LNCAP (cell line): ENCODE measurements around the gene LRRN4CL.

Experiments used
- CTCF ChIP-seq: fragments of 450-650 bp; IDR thresholded peaks from 2 replicates; pipeline ENCODE4 v1.5.1; 2017; ENCODE audit warnings: mild to moderate bottlenecking

Gene LRRN4CL

GRCh38 chr11:62645946-62646824 is 43.1 kb downstream of the LRRN4CL start, which contains the start of gene GANAB:
GANAB (minus strand) TSS chr11:62646613; CDS start chr11:62646599, 14 bp downstream.
- TF ChIP-seq CTCF = no peak

- no peak for TF ChIP-seq CTCF
Measured at GRCh38 chr11:62645671-62645945, 43.7 kb downstream of the LRRN4CL start.

GRCh38 chr11:62644220-62644619 is 45.1 kb downstream of the LRRN4CL start:
- TF ChIP-seq CTCF = no peak
